HepG2 (cell line): Measurements from ENCODE around the gene MDM4. TPM values are rescaled to one million over a fixed set of nuclear protein-coding genes. Genes with fewer than 3 reads are reported as not detected.

Source experiments
- ARNT2 ChIP-seq: sonication (generic); formaldehyde crosslinking; IDR thresholded peaks from 2 replicates; pipeline ENCODE4 v1.8.0; 2022; ENCODE audit warnings: mild to moderate bottlenecking, low read depth, missing genetic modification reagents, moderate library complexity
- ETS1 ChIP-seq: sonication (generic); formaldehyde crosslinking; IDR thresholded peaks from 2 replicates; pipeline ENCODE4 v1.4.0; 2020; ENCODE audit warnings: missing genetic modification reagents
- HCFC1 ChIP-seq: fragments of 150-350 bp; IDR thresholded peaks from 2 replicates; pipeline ENCODE4 v1.6.1; 2014; ENCODE audit warnings: low read depth, low read length
- MED13 ChIP-seq: sonication (generic); formaldehyde crosslinking; IDR thresholded peaks from 2 replicates; pipeline ENCODE4 v1.5.0; 2020; ENCODE audit warnings: missing genetic modification reagents
- SP4 ChIP-seq: sonication (generic); formaldehyde crosslinking; IDR thresholded peaks from 2 replicates; pipeline ENCODE4 v1.8.1; 2023; ENCODE audit warnings: mild to moderate bottlenecking, missing genetic modification reagents
- TERF1 ChIP-seq: sonication (generic); formaldehyde crosslinking; IDR thresholded peaks from 2 replicates; pipeline ENCODE4 v1.8.0; 2022; ENCODE audit warnings: mild to moderate bottlenecking, missing genetic modification reagents, moderate library complexity
- TFAP4 ChIP-seq: sonication (generic); IDR thresholded peaks from 2 replicates; pipeline ENCODE4 v1.6.1; 2016; ENCODE audit warnings: low read depth, borderline replicate concordance
- ZNF432 ChIP-seq: sonication (generic); formaldehyde crosslinking; IDR thresholded peaks from 2 replicates; pipeline ENCODE4 v1.5.0; 2020; ENCODE audit warnings: missing genetic modification reagents, mild to moderate bottlenecking, borderline replicate concordance
- ZNF503 ChIP-seq: sonication (generic); formaldehyde crosslinking; IDR thresholded peaks from 2 replicates; pipeline ENCODE4 v1.4.0; 2020; ENCODE audit warnings: missing genetic modification reagents
- ZNF678 ChIP-seq: sonication (generic); formaldehyde crosslinking; IDR thresholded peaks from 2 replicates; pipeline ENCODE4 v1.4.0; 2020; ENCODE audit warnings: mild to moderate bottlenecking, missing genetic modification reagents
- polyA plus RNA-seq, 8 experiments: library from polyadenylated mRNA; depleted of rRNA in 3 of 8; stranded (reverse) in 7 of 8; unstranded in 1 of 8; fragments of >200 nt; fragmentation: Illumina TruSeq in 4 of 8; extraction: Trizol in 4 of 8; gene quantifications; 2 replicates each; pipeline versions ENCODE4 v1.2.1 to v1.2.3, GENCODE V29; 2011 to 2016; ENCODE audit warnings: low read depth in 4 of 8, missing spikeins in 1 of 8, mixed read lengths in 1 of 8; ENCODE audit not compliant: insufficient read depth in 1 of 8
- total RNA-seq, 5 experiments: library from RNA; depleted of rRNA; stranded (reverse); fragments of >200 nt; fragmentation: Illumina TruSeq; extraction: Trizol; gene quantifications; 2 replicates each; pipeline ENCODE4 v1.2.3, GENCODE V29; 2016; ENCODE audit warnings: low read depth in 1 of 5
- TF ChIP-seq, protein P1 (sequence below): sonication (generic); formaldehyde crosslinking; IDR thresholded peaks from 2 replicates; pipeline ENCODE4 v1.5.1; 2020; ENCODE audit warnings: missing genetic modification reagents, mild to moderate bottlenecking, borderline replicate concordance
- TF ChIP-seq, protein P2 (sequence below), 2 experiments: IDR thresholded peaks; 2 replicates each; pipeline ENCODE4 v1.6.1; 2011 to 2012; ENCODE audit warnings: low read length in 2 of 2, borderline replicate concordance in 1 of 2, low read depth in 1 of 2, mild to moderate bottlenecking in 1 of 2, moderate library complexity in 1 of 2
- TF ChIP-seq, protein P3 (sequence below): sonication (generic); formaldehyde crosslinking; IDR thresholded peaks from 2 replicates; pipeline ENCODE4 v1.8.1; 2023; ENCODE audit warnings: mild to moderate bottlenecking, missing genetic modification reagents

MDM4 gene
- total and polyA plus RNA-seq, 2 of the 13 experiments (the other 11 are each of a cell fraction or from before 2014, with no cell fraction given): 14.9 to 19.0 TPM

- no peak for TF ChIP-seq ARNT2 (CRISPR knock-in tag)
- no peak for TF ChIP-seq TFAP4
- TF ChIP-seq SP4 (CRISPR knock-in tag): no peak
- no peak for TF ChIP-seq HCFC1
- TF ChIP-seq, protein P1, sequence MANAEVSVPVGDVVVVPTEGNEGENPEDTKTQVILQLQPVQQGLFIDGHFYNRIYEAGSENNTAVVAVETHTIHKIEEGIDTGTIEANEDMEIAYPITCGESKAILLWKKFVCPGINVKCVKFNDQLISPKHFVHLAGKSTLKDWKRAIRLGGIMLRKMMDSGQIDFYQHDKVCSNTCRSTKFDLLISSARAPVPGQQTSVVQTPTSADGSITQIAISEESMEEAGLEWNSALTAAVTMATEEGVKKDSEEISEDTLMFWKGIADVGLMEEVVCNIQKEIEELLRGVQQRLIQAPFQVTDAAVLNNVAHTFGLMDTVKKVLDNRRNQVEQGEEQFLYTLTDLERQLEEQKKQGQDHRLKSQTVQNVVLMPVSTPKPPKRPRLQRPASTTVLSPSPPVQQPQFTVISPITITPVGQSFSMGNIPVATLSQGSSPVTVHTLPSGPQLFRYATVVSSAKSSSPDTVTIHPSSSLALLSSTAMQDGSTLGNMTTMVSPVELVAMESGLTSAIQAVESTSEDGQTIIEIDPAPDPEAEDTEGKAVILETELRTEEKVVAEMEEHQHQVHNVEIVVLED (CRISPR knock-in tag): no peak
- TF ChIP-seq ZNF678: no peak
- TF ChIP-seq, protein P2, sequence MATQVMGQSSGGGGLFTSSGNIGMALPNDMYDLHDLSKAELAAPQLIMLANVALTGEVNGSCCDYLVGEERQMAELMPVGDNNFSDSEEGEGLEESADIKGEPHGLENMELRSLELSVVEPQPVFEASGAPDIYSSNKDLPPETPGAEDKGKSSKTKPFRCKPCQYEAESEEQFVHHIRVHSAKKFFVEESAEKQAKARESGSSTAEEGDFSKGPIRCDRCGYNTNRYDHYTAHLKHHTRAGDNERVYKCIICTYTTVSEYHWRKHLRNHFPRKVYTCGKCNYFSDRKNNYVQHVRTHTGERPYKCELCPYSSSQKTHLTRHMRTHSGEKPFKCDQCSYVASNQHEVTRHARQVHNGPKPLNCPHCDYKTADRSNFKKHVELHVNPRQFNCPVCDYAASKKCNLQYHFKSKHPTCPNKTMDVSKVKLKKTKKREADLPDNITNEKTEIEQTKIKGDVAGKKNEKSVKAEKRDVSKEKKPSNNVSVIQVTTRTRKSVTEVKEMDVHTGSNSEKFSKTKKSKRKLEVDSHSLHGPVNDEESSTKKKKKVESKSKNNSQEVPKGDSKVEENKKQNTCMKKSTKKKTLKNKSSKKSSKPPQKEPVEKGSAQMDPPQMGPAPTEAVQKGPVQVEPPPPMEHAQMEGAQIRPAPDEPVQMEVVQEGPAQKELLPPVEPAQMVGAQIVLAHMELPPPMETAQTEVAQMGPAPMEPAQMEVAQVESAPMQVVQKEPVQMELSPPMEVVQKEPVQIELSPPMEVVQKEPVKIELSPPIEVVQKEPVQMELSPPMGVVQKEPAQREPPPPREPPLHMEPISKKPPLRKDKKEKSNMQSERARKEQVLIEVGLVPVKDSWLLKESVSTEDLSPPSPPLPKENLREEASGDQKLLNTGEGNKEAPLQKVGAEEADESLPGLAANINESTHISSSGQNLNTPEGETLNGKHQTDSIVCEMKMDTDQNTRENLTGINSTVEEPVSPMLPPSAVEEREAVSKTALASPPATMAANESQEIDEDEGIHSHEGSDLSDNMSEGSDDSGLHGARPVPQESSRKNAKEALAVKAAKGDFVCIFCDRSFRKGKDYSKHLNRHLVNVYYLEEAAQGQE (IDR thresholded peaks at IDR 0.05; ENCODE audit: borderline replicate concordance in 1 of 2, low read depth in 1 of 2, low read length in 2 of 2): no peak
- no peak for TF ChIP-seq ZNF503
- TF ChIP-seq ETS1: no peak
- no peak for TF ChIP-seq MED13 (CRISPR knock-in tag)
- TF ChIP-seq, protein P3, sequence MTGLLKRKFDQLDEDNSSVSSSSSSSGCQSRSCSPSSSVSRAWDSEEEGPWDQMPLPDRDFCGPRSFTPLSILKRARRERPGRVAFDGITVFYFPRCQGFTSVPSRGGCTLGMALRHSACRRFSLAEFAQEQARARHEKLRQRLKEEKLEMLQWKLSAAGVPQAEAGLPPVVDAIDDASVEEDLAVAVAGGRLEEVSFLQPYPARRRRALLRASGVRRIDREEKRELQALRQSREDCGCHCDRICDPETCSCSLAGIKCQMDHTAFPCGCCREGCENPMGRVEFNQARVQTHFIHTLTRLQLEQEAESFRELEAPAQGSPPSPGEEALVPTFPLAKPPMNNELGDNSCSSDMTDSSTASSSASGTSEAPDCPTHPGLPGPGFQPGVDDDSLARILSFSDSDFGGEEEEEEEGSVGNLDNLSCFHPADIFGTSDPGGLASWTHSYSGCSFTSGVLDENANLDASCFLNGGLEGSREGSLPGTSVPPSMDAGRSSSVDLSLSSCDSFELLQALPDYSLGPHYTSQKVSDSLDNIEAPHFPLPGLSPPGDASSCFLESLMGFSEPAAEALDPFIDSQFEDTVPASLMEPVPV (CRISPR knock-in tag): no peak
- TF ChIP-seq TERF1: no peak
- no peak for TF ChIP-seq ZNF432 (CRISPR knock-in tag)
These were observed 8.7 kb upstream of the MDM4 start (continued) for GRCh38 chr1:204507317-204508105.
